Measurements from ENCODE around the gene CNTNAP4. TPM values are rescaled to one million over a fixed set of nuclear protein-coding genes. Genes with fewer than 3 reads are reported as not detected.

The CNTNAP4 gene
- total RNA-seq, 2 donors from 2014 or later: 0.05 to 0.57 TPM

GRCh38 chr16:76531236-76531635 is 254.0 kb downstream of the CNTNAP4 start:
- H3K27ac ChIP-seq: no peak overlapping the region
- 76% methylated on average over 5 of the region's 5 CpGs for WGBS
- intact Hi-C loops (cut with DNase I): no loop called here
- H3K4me1 ChIP-seq (replicated peaks): no peaks in the 10 kb centered on the region
- H3K27me3 ChIP-seq (replicated peaks; ENCODE audit: insufficient read depth): no peaks in the 10 kb centered on the region
- no peak for DNase-seq (ENCODE audit: low spot score)
- TF ChIP-seq POLR2AphosphoS5 (IDR thresholded peaks at IDR 0.05): no peak
- TF ChIP-seq POLR2A (IDR thresholded peaks at IDR 0.05): no peak
- no peak for TF ChIP-seq CTCF (IDR thresholded peaks at IDR 0.05)
- no peaks in the 10 kb centered on the region for H3K9me3 ChIP-seq
- no peak overlapping the region for H3K4me3 ChIP-seq
- no peaks in the 10 kb centered on the region for H3K36me3 ChIP-seq

- intact Hi-C loops (cut with DNase I): no loop called here
- DNase-seq (ENCODE audit: low spot score): no peak
- Histone ChIP-seq H3K4me3 (no peak overlapping the region), H3K27me3 (replicated peaks; ENCODE audit: insufficient read depth) (no peaks in the 10 kb centered on the region), H3K36me3 (no peaks in the 10 kb centered on the region), H3K27ac (no peak overlapping the region), H3K9me3 (no peaks in the 10 kb centered on the region), H3K4me1 (replicated peaks) (no peaks in the 10 kb centered on the region)
- WGBS: 39% methylated on average over 5 of the region's 5 CpGs
- TF ChIP-seq POLR2AphosphoS5 (IDR thresholded peaks at IDR 0.05) (no peak), CTCF (IDR thresholded peaks at IDR 0.05) (no peak), POLR2A (IDR thresholded peaks at IDR 0.05) (no peak)
Observed at GRCh38 chr16:76532188-76532973, 255.2 kb downstream of the CNTNAP4 start.

GRCh38 chr16:76539609-76540008 is 262.4 kb downstream of the CNTNAP4 start:
- intact Hi-C loops (cut with DNase I): no loop called here
- no peak overlapping the region for H3K27ac ChIP-seq
- TF ChIP-seq CTCF (IDR thresholded peaks at IDR 0.05) (no peak), POLR2A (IDR thresholded peaks at IDR 0.05) (no peak), POLR2AphosphoS5 (IDR thresholded peaks at IDR 0.05) (no peak)
- H3K4me3 ChIP-seq: no peak overlapping the region
- no peaks in the 10 kb centered on the region for H3K4me1 ChIP-seq (replicated peaks)
- no peaks in the 10 kb centered on the region for H3K27me3 ChIP-seq (replicated peaks; ENCODE audit: insufficient read depth)
- no peaks in the 10 kb centered on the region for H3K36me3 ChIP-seq
- 75% methylated on average over 3 of the region's 3 CpGs for WGBS
- H3K9me3 ChIP-seq: no peaks in the 10 kb centered on the region
- no peak for DNase-seq (ENCODE audit: low spot score)

- Histone ChIP-seq H3K27me3 (replicated peaks; ENCODE audit: insufficient read depth) (no peaks in the 10 kb centered on the region), H3K9me3 (no peaks in the 10 kb centered on the region), H3K4me1 (replicated peaks) (no peaks in the 10 kb centered on the region), H3K36me3 (no peaks in the 10 kb centered on the region), H3K27ac (no peak overlapping the region), H3K4me3 (no peak overlapping the region)
- WGBS: 50% methylated on average over 1 of the region's 1 CpG
- intact Hi-C loops (cut with DNase I): no loop called here
- DNase-seq (ENCODE audit: low spot score): no peak
- TF ChIP-seq CTCF (IDR thresholded peaks at IDR 0.05) (no peak), POLR2AphosphoS5 (IDR thresholded peaks at IDR 0.05) (no peak), POLR2A (IDR thresholded peaks at IDR 0.05) (no peak)
Observed at GRCh38 chr16:76541070-76541469, 263.9 kb downstream of the CNTNAP4 start.

- WGBS: 87% methylated on average over 2 of the region's 2 CpGs
Observed at GRCh38 chr16:76565542-76565941, 288.3 kb downstream of the CNTNAP4 start.

More at GRCh38 chr16:76565542-76565941, 288.3 kb downstream of the CNTNAP4 start:
- TF ChIP-seq POLR2A (IDR thresholded peaks at IDR 0.05) (no peak), CTCF (IDR thresholded peaks at IDR 0.05) (no peak), POLR2AphosphoS5 (IDR thresholded peaks at IDR 0.05) (no peak)
- Histone ChIP-seq H3K36me3 (no peaks in the 10 kb centered on the region), H3K27me3 (replicated peaks; ENCODE audit: insufficient read depth) (no peaks in the 10 kb centered on the region), H3K27ac (no peak overlapping the region), H3K4me1 (replicated peaks) (no peaks in the 10 kb centered on the region), H3K4me3 (no peak overlapping the region), H3K9me3 (no peaks in the 10 kb centered on the region)
- DNase-seq (ENCODE audit: low spot score): no peak
- intact Hi-C loops (cut with DNase I): no loop called here

Measured in prostate gland (tissue), 2 donors.